IMR-90 (cell line): Measurements from ENCODE around the gene KAZN. TPM values are rescaled to one million over a fixed set of nuclear protein-coding genes. Genes with fewer than 3 reads are reported as not detected.

ENCODE experiments used
- ATAC-seq: fragments of 200-7000 bp; cut with Tn5 transposase; 2 replicates; pipeline ENCODE4 v1.9.1; 2020; ENCODE audit warnings: low read depth, mild to moderate bottlenecking, moderate library complexity
- BruUV-seq: library from RNA; stranded (reverse); fragments of 400-500 nt; replicated peaks from 2 replicates; lab custom pipeline; 2021; lab: Mats Ljungman, UMichigan
- CTCF ChIA-PET: fragments of 300-600 bp; formaldehyde crosslinking; extraction: SDS; loops from one replicate; lab custom pipeline; 2021; ENCODE audit warnings: antibody characterized with exemption; lab: Yijun Ruan, JAX
- POLR2A ChIA-PET: fragments of 300-600 bp; sonication (Branson Sonifier 250); formaldehyde crosslinking; loops from one replicate; lab custom pipeline; 2022; ENCODE audit warnings: antibody characterized with exemption; ENCODE audit not compliant: unreplicated experiment; lab: Charles Lee
- DNase-seq: peaks from one replicate; pipeline ENCODE4 v3.0.0; 2013
- H2AFZ ChIP-seq: replicated peaks from 2 replicates; pipeline ENCODE3; 2013; ENCODE audit warnings: low read length, mild to moderate bottlenecking; ENCODE audit not compliant: poor library complexity
- H2AK5ac ChIP-seq: 2 replicates; pipeline ENCODE4 v1.6.1; 2013; ENCODE audit warnings: low read depth, low read length, inconsistent platforms
- H2AK9ac ChIP-seq: replicated peaks from 2 replicates; pipeline ENCODE3; 2013; ENCODE audit warnings: mild to moderate bottlenecking, low read depth, low read length, moderate library complexity; ENCODE audit not compliant: poor library complexity
- H2BK120ac ChIP-seq: 2 replicates; pipeline ENCODE4 v1.6.1; 2013; ENCODE audit warnings: low read depth, low read length, inconsistent platforms
- H2BK15ac ChIP-seq: 3 replicates; pipeline ENCODE4 v1.6.1; 2013; ENCODE audit warnings: low read depth, low read length, inconsistent platforms
- H2BK20ac ChIP-seq: 2 replicates; pipeline ENCODE4 v1.6.1; 2013; ENCODE audit warnings: low read depth, mild to moderate bottlenecking, inconsistent platforms, low read length, moderate library complexity
- H2BK5ac ChIP-seq: 2 replicates; pipeline ENCODE4 v1.6.1; 2013; ENCODE audit warnings: mild to moderate bottlenecking, low read depth, low read length, inconsistent platforms; ENCODE audit not compliant: poor library complexity, severe bottlenecking
- H3K14ac ChIP-seq: replicated peaks from 2 replicates; pipeline ENCODE4 v1.6.1; 2013; ENCODE audit warnings: low read depth, low read length, inconsistent platforms
- H3K18ac ChIP-seq: 2 replicates; pipeline ENCODE4 v1.6.1; 2013; ENCODE audit warnings: low read depth, low read length, control low read depth
- H3K23ac ChIP-seq: 2 replicates; pipeline ENCODE4 v1.6.1; 2013; ENCODE audit warnings: low read depth, low read length, inconsistent platforms
- H3K27ac ChIP-seq: 2 replicates; pipeline ENCODE4 v1.5.1; 2013; ENCODE audit warnings: mild to moderate bottlenecking, control low read depth, low read length; ENCODE audit not compliant: insufficient read depth
- H3K27me3 ChIP-seq: 2 replicates; pipeline ENCODE4 v1.6.1; 2013; ENCODE audit warnings: low read length; ENCODE audit not compliant: control insufficient read depth, insufficient read depth
- H3K36me3 ChIP-seq: 2 replicates; pipeline ENCODE4 v1.6.1; 2013; ENCODE audit warnings: low read length, mixed read lengths; ENCODE audit not compliant: control insufficient read depth, insufficient read depth
- H3K4ac ChIP-seq: 2 replicates; pipeline ENCODE4 v1.6.1; 2013; ENCODE audit warnings: low read depth, low read length, inconsistent platforms
- H3K4me1 ChIP-seq: 2 replicates; pipeline ENCODE4 v1.6.1; 2013; ENCODE audit warnings: low read length, mixed read lengths; ENCODE audit not compliant: control insufficient read depth, insufficient read depth
- H3K4me2 ChIP-seq: 2 replicates; pipeline ENCODE4 v1.6.1; 2013; ENCODE audit warnings: low read depth, mild to moderate bottlenecking, control low read depth, low read length, moderate library complexity
- H3K4me3 ChIP-seq: 2 replicates; pipeline ENCODE4 v1.5.1; 2013; ENCODE audit warnings: low read depth, mild to moderate bottlenecking, control low read depth, low read length, moderate library complexity; ENCODE audit not compliant: insufficient read depth
- H3K56ac ChIP-seq: 2 replicates; pipeline ENCODE4 v1.6.1; 2013; ENCODE audit warnings: low read length, inconsistent platforms; ENCODE audit not compliant: insufficient read depth; ENCODE audit errors: extremely low read depth
- H3K79me1 ChIP-seq, 2 experiments: 2 replicates each; pipeline ENCODE4 v1.6.1; 2013; ENCODE audit warnings: low read length in 2 of 2, inconsistent platforms in 1 of 2, low read depth in 1 of 2
- H3K9ac ChIP-seq: 2 replicates; pipeline ENCODE4 v1.6.1; 2013; ENCODE audit warnings: low read depth, low read length, control low read depth
- H3K9me1 ChIP-seq: 2 replicates; pipeline ENCODE4 v1.6.1; 2013; ENCODE audit warnings: low read length, inconsistent platforms; ENCODE audit not compliant: insufficient read depth
- H3K9me3 ChIP-seq: 2 replicates; pipeline ENCODE4 v1.6.1; 2013; ENCODE audit warnings: low read length; ENCODE audit not compliant: control insufficient read depth, insufficient read depth
- H4K20me1 ChIP-seq: 2 replicates; pipeline ENCODE4 v1.6.1; 2013; ENCODE audit warnings: low read length, inconsistent platforms; ENCODE audit not compliant: insufficient read depth
- H4K5ac ChIP-seq: 2 replicates; pipeline ENCODE4 v1.6.1; 2013; ENCODE audit warnings: mild to moderate bottlenecking, low read depth, low read length, control low read depth
- H4K8ac ChIP-seq, 2 experiments: 2 replicates each; pipeline ENCODE4 v1.6.1; 2013; ENCODE audit warnings: low read depth in 2 of 2, low read length in 2 of 2, control low read depth in 1 of 2, inconsistent platforms in 1 of 2
- H4K91ac ChIP-seq: 2 replicates; pipeline ENCODE4 v1.6.1; 2013; ENCODE audit warnings: low read depth, low read length, inconsistent platforms; ENCODE audit not compliant: insufficient read depth
- BHLHE40 ChIP-seq: fragments of 150-350 bp; IDR thresholded peaks from 2 replicates; pipeline ENCODE4 v1.6.1; 2016; ENCODE audit warnings: mild to moderate bottlenecking, low read depth, low read length
- CEBPB ChIP-seq: IDR thresholded peaks from 2 replicates; pipeline ENCODE4 v1.6.1; 2012; ENCODE audit warnings: low read depth, low read length, improper control_type of control experiment
- CHD1 ChIP-seq: IDR thresholded peaks from 2 replicates; pipeline ENCODE4 v1.6.1; 2012; ENCODE audit warnings: low read depth, low read length, improper control_type of control experiment
- ELK1 ChIP-seq: fragments of 150-350 bp; IDR thresholded peaks from 2 replicates; pipeline ENCODE4 v1.6.1; 2016; ENCODE audit warnings: low read depth, mild to moderate bottlenecking, low read length, moderate library complexity, borderline replicate concordance
- FOS ChIP-seq: fragments of 150-350 bp; IDR thresholded peaks from 2 replicates; pipeline ENCODE4 v1.6.1; 2016; ENCODE audit warnings: low read depth, low read length
- MAFK ChIP-seq: IDR thresholded peaks from 2 replicates; pipeline ENCODE4 v1.6.1; 2012; ENCODE audit warnings: low read depth, low read length, improper control_type of control experiment
- MAZ ChIP-seq: IDR thresholded peaks from 2 replicates; pipeline ENCODE4 v1.6.1; 2012; ENCODE audit warnings: low read depth, mild to moderate bottlenecking, low read length, improper control_type of control experiment, moderate library complexity, borderline replicate concordance
- MXI1 ChIP-seq: IDR thresholded peaks from 2 replicates; pipeline ENCODE4 v1.6.1; 2012; ENCODE audit warnings: low read depth, mild to moderate bottlenecking, low read length, moderate library complexity, borderline replicate concordance
- NFE2L2 ChIP-seq: fragments of 150-350 bp; IDR thresholded peaks from 2 replicates; pipeline ENCODE4 v1.6.1; 2016; ENCODE audit warnings: low read depth, mild to moderate bottlenecking, low read length
- POLR2A ChIP-seq: IDR thresholded peaks from 2 replicates; pipeline ENCODE4 v1.6.1; 2012; ENCODE audit warnings: mild to moderate bottlenecking, low read depth, low read length
- RAD21 ChIP-seq: IDR thresholded peaks from 2 replicates; pipeline ENCODE4 v1.6.1; 2012; ENCODE audit warnings: low read length, improper control_type of control experiment
- RCOR1 ChIP-seq: IDR thresholded peaks from 2 replicates; pipeline ENCODE4 v1.6.1; 2012; ENCODE audit warnings: mild to moderate bottlenecking, low read length, improper control_type of control experiment; ENCODE audit not compliant: insufficient replicate concordance
- RFX5 ChIP-seq: IDR thresholded peaks from 2 replicates; pipeline ENCODE4 v1.8.0; 2012; ENCODE audit warnings: low read depth, mild to moderate bottlenecking, low read length, moderate library complexity
- SMC3 ChIP-seq: fragments of 150-350 bp; IDR thresholded peaks from 2 replicates; pipeline ENCODE4 v1.6.1; 2016; ENCODE audit warnings: low read depth, mild to moderate bottlenecking, antibody characterized with exemption, low read length, moderate library complexity
- WGBS, 2 experiments: methylation state at CpG; one replicate each; pipeline versions ENCODE4 v1.1.5 to v1.1.7; 2013; ENCODE audit warnings: missing lambda C conversion rate in 2 of 2; ENCODE audit not compliant: insufficient read length in 1 of 2; ENCODE audit errors: extremely low coverage in 2 of 2; 5-methylcytosine and 5-hydroxymethylcytosine counted together
- dilution Hi-C: fragments of 300-500 bp; cut with HindIII; formaldehyde crosslinking; loops from one replicate; pipeline ENCODE4 v1.14.3; 2018; ENCODE audit warnings: low sequenced_read_pairs; ENCODE audit not compliant: unreplicated experiment
- in situ Hi-C: fragments of 300-500 bp; cut with MboI; formaldehyde crosslinking; loops from 3 replicates; pipeline ENCODE4 v1.14.3; 2019; ENCODE audit warnings: low sequenced_read_pairs, inconsistent platforms, mixed read lengths
- intact Hi-C: fragments of 100-400 bp; cut with micrococcal nuclease; formaldehyde crosslinking; loops from 2 replicates; pipeline ENCODE4 v1.10.0; 2022
- polyA plus RNA-seq, 3 experiments: library from polyadenylated mRNA; depleted of rRNA; stranded (reverse); fragments of >200 nt; gene quantifications; 2 replicates each; pipeline ENCODE4 v1.2.3, GENCODE V29; 2012; ENCODE audit warnings: low replicate concordance in 1 of 3
- total RNA-seq: library from RNA; depleted of rRNA; stranded (reverse); fragments of >200 nt; gene quantifications from 2 replicates; pipeline ENCODE4 v1.2.3, GENCODE V29; 2012
- TF ChIP-seq, protein P1 (sequence below): conservative IDR thresholded peaks from 2 replicates; pipeline ENCODE4 v1.5.1; 2012; ENCODE audit warnings: mild to moderate bottlenecking, low read depth, low read length, improper control_type of control experiment
- TF ChIP-seq, protein P2 (sequence below): fragments of 150-350 bp; IDR thresholded peaks from 2 replicates; pipeline ENCODE4 v1.6.1; 2017; ENCODE audit warnings: mild to moderate bottlenecking, antibody characterized with exemption, low read length, low read depth

The KAZN gene
- total and polyA plus RNA-seq, 2 of the 4 experiments (the other 2 are of a cell fraction), result 5.2 to 10.5 TPM

GRCh38 chr1:14583788-14584187 lies 14.7 kb upstream of the KAZN start:
- no peaks in the 10 kb centered on the region for H3K36me3 ChIP-seq
- whole genome bisulfite sequencing, 2 experiments, result 50% methylated on average over 1 of the region's 5 CpGs; no CpG with 5 or more reads in 1 of the 2 experiments
- H4K20me1 ChIP-seq, result no peaks in the 10 kb centered on the region
- H3K79me1 ChIP-seq, result no peaks in the 10 kb centered on the region
- no peak overlapping the region for H2AK9ac ChIP-seq
- H3K9me1 ChIP-seq, result no peaks in the 10 kb centered on the region
- H2BK15ac ChIP-seq, result no peak overlapping the region
- no peak overlapping the region for H2AK5ac ChIP-seq
- ChIA-PET CTCF (no interaction called here), POLR2A (no interaction called here)
- H2BK120ac ChIP-seq, result no peak overlapping the region
- H3K9ac ChIP-seq, result no peak overlapping the region
- peaks cover 9% of the 10 kb centered on the region for H3K9me3 ChIP-seq
- no peak overlapping the region for H2BK20ac ChIP-seq
- no peak for TF ChIP-seq FOS
- no peak for TF ChIP-seq SMC3
- TF ChIP-seq ELK1, result no peak
- TF ChIP-seq, protein P1, sequence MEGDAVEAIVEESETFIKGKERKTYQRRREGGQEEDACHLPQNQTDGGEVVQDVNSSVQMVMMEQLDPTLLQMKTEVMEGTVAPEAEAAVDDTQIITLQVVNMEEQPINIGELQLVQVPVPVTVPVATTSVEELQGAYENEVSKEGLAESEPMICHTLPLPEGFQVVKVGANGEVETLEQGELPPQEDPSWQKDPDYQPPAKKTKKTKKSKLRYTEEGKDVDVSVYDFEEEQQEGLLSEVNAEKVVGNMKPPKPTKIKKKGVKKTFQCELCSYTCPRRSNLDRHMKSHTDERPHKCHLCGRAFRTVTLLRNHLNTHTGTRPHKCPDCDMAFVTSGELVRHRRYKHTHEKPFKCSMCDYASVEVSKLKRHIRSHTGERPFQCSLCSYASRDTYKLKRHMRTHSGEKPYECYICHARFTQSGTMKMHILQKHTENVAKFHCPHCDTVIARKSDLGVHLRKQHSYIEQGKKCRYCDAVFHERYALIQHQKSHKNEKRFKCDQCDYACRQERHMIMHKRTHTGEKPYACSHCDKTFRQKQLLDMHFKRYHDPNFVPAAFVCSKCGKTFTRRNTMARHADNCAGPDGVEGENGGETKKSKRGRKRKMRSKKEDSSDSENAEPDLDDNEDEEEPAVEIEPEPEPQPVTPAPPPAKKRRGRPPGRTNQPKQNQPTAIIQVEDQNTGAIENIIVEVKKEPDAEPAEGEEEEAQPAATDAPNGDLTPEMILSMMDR, result no peak
- TF ChIP-seq MXI1, result no peak
- no peak for TF ChIP-seq MAFK
- TF ChIP-seq MAZ, result no peak
- TF ChIP-seq, protein P2, sequence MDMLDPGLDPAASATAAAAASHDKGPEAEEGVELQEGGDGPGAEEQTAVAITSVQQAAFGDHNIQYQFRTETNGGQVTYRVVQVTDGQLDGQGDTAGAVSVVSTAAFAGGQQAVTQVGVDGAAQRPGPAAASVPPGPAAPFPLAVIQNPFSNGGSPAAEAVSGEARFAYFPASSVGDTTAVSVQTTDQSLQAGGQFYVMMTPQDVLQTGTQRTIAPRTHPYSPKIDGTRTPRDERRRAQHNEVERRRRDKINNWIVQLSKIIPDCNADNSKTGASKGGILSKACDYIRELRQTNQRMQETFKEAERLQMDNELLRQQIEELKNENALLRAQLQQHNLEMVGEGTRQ, result no peak
- no peak for TF ChIP-seq CHD1
- no peak for TF ChIP-seq RAD21
- TF ChIP-seq POLR2A, result no peak
- TF ChIP-seq NFE2L2, result no peak
- no peak for TF ChIP-seq RCOR1
- TF ChIP-seq RFX5, result no peak
- TF ChIP-seq CEBPB, result no peak
- TF ChIP-seq BHLHE40, result no peak
- H4K8ac ChIP-seq, result no peak overlapping the region
- H3K56ac ChIP-seq, result no peak overlapping the region
- H3K4me3 ChIP-seq, result no peak overlapping the region
- ATAC-seq, result no peak
- H2AFZ ChIP-seq, result no peak overlapping the region
- H3K27me3 ChIP-seq, result peaks cover 4% of the 10 kb centered on the region; the same call in 1 of the 2 replicates
- no peak overlapping the region for H3K27ac ChIP-seq
- no peak overlapping the region for H2BK5ac ChIP-seq
- H4K91ac ChIP-seq, result no peak overlapping the region
- H3K18ac ChIP-seq, result no peak overlapping the region
- no peak overlapping the region for H3K4me2 ChIP-seq
- H3K23ac ChIP-seq, result no peak overlapping the region
- dilution Hi-C loops (no loop called here), in situ Hi-C loops (no loop called here), intact Hi-C loops (no loop called here)
- no peaks in the 10 kb centered on the region for H3K4me1 ChIP-seq
- no peak overlapping the region for H3K14ac ChIP-seq
- H3K4ac ChIP-seq, result no peak overlapping the region
- BruUV-seq, result no TSS peak
- no peak overlapping the region for H4K5ac ChIP-seq
- DNase-seq, result no peak
